Fibroblast of villous mesenchyme (primary cell): Measurements from ENCODE around the gene IKBKG. TPM values are rescaled to one million over a fixed set of nuclear protein-coding genes. Genes with fewer than 3 reads are reported as not detected.
A peak's percentile ranks its signal among the peaks of the same experiment; 100 is the strongest.
"Not testable (repeated sequence)": the region's sequence is repeated elsewhere in the genome, so short reads cannot be mapped to it uniquely, and the experiment has no call there.

Source experiments
- DNase-seq: peaks from one replicate; pipeline ENCODE4 v3.0.0-alpha.2; 2010; ENCODE audit warnings: low read depth
- H3K4me3 ChIP-seq: 2 replicates; pipeline ENCODE4 v1.5.1; 2011; ENCODE audit warnings: low read depth, mild to moderate bottlenecking, low read length
- CTCF ChIP-seq: IDR thresholded peaks from 2 replicates; pipeline ENCODE4 v1.5.1; 2012; ENCODE audit warnings: low read depth, mild to moderate bottlenecking, low read length; ENCODE audit not compliant: insufficient read depth
- total RNA-seq: library from RNA; depleted of rRNA; stranded (reverse); fragments of >200 nt; gene quantifications from 2 replicates; pipeline ENCODE4 v1.2.3, GENCODE V29; 2012

IKBKG gene
- total RNA-seq, 1 donor = 13.0 TPM

- DNase-seq = no peak
- TF ChIP-seq CTCF = no peak
- H3K4me3 ChIP-seq = peak overlapping the region; percentile 80
Observed at GRCh38 chrX:154545673-154546274, 1.6 kb upstream of the IKBKG start.

GRCh38 chrX:154546354-154547244 lies 821 bp upstream of the IKBKG start, which contains the start of gene G6PD:
Gene G6PD (minus strand): TSS chrX:154546846. CDS start chrX:154546155, 691 bp downstream.
- peak; percentile 58 for DNase-seq
- peak within 1 kb of the TSS; percentile 80 for H3K4me3 ChIP-seq
- TF ChIP-seq CTCF = no peak

DNA sequence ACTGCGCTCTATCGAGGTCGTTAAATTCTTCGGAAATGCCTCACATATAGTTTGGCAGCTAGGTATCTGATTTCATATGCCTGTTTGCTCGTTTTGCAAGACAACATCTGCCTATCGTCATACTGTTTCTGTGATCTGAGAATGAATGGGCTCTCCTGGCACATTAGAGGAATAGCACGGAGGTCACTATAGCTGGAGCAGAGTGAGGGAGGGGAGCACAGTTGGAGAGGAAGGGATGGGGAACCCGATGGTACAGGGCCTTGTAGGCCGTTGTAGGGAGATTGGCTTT lies 552 bp downstream of the IKBKG start:
- H3K4me3 ChIP-seq = peak overlapping the region; percentile 80
- DNase-seq = no peak
- no peak for TF ChIP-seq CTCF

DNA sequence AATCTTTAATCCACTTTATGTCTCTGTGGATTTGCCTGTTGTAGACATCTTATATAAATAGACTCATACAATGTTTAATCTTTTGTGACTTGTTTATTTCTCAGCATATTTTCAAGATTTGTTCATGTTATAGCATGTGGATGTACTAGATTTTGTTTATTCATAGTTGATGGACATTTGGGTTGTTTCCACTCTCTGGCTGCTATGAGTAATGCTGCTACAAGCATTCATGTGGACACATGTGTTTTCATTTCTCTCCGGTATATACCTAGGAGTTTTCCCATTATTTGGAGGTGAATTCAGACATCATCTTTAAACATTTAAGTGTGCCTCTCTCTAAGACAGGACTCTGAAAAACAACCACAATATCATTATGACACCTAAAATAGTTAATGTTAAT lies 2.3 kb downstream of the IKBKG start:
- H3K4me3 ChIP-seq = no peak overlapping the region
- peak; percentile 33 for DNase-seq
- TF ChIP-seq CTCF = no peak

GRCh38 chrX:154552112-154552806 lies 4.8 kb downstream of the IKBKG start:
- DNase-seq, H3K4me3 ChIP-seq: not testable (repeated sequence)

DNA sequence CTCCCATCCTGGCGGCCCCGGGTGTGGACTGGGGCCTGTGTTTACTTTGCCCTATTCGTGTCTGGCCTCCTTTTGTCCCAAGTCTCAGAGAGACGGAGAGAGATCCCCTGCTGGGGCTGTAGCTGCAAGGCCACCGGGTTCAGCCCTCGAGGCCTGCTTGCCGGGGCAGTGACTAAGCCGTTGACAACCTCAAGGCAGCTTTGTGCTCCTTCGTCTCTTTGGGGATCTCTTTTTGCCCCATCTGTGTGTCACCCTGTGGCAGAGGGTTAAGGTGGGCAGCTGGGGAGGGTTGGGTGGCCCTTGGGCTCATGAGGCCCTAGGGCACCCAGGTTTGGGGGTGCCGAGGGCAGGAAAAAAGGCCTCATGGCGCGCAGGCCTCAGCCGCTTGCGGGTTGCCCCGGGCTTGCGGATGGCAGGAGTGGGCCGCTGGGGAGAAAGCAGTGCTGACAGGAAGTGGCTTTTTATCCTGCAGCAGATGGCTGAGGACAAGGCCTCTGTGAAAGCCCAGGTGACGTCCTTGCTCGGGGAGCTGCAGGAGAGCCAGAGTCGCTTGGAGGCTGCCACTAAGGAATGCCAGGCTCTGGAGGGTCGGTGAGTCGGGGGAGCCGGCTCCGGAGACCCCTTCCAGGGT lies 10.8 kb downstream of the IKBKG start:
- DNase-seq, H3K4me3 ChIP-seq: not testable (repeated sequence)

DNA sequence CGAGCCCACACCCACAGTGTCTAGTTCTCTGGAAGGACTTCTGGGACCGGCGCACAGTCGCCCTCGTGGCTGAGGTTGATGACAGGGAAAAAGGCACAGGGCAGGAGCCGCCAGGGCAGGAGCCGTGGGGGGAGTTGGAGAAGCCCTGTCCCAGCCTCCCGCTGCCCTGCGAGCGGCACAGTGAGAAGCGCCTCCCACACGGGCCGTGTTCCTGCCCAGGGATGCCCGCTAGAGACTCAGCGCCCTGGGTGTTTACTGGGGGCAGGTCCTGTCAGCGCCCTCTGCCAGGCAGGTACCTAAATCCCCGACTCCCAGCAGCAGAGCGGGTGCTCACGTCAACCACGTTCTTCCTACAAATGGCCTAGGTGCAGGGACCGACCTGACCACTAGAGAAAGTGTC lies 11.5 kb downstream of the IKBKG start:
- not testable (repeated sequence) for DNase-seq, H3K4me3 ChIP-seq

DNA sequence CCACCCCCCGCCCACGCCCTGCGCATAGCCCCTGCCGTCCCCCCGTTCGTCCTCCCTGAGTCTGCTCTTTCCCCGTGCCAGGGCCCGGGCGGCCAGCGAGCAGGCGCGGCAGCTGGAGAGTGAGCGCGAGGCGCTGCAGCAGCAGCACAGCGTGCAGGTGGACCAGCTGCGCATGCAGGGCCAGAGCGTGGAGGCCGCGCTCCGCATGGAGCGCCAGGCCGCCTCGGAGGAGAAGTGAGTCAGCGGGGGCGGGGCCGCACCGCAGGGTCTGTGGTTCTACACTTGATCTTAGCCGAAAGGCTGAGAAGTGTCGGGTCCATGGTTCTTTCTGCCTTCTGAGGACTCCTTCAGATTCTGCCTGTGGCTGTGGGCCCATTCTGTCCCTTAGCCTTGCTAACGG lies 12.9 kb downstream of the IKBKG start:
- not testable (repeated sequence) for H3K4me3 ChIP-seq, DNase-seq

DNA sequence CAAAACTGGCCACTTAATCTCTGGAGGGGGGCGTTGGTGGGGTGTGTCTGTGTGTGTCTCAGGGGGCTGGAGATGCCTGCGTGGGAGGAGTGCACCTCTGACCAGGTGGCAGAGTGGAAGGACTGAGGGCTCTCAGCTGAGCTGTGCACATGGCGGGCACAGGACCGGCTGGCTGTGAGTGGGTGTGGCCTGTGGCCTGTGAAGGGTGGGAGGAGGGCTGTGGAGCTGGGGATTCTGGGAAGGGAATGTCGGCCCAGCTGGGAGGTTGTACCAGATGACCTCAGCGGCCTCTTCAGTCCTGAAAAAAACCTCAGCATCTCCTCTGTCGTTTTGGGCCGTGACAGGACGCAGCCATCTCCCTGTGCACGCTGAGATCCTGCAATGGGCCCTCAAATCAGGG lies 14.9 kb downstream of the IKBKG start:
- not testable (repeated sequence) for DNase-seq, H3K4me3 ChIP-seq

DNA sequence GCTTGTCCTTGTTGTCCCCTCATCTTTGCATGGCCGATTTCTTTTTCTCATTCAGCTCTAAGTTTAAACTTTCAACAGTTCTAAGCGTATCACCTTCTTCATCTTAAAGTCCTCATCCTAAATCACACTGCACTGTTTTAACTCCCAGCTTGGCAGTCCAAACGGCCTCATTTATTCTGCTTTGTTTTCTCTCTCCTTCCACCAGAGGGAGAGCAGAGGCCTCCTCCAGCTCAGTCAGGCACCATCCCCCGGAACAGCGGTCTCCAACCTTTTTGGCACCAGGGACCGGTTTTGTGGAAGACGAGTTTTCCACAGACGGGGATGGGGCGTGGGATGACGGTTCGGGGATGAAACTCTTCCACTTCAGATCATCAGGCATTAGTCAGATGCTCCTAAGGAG lies 22.9 kb downstream of the IKBKG start:
- H3K4me3 ChIP-seq, DNase-seq: not testable (repeated sequence)

- not testable (repeated sequence) for DNase-seq
Observed at GRCh38 chrX:154573061-154573460, 25.6 kb downstream of the IKBKG start.

GRCh38 chrX:154575076-154575475 lies 27.7 kb downstream of the IKBKG start:
- not testable (repeated sequence) for H3K4me3 ChIP-seq, DNase-seq

More at GRCh38 chrX:154573061-154573460, 25.6 kb downstream of the IKBKG start:
- H3K4me3 ChIP-seq = not testable (repeated sequence)

DNA sequence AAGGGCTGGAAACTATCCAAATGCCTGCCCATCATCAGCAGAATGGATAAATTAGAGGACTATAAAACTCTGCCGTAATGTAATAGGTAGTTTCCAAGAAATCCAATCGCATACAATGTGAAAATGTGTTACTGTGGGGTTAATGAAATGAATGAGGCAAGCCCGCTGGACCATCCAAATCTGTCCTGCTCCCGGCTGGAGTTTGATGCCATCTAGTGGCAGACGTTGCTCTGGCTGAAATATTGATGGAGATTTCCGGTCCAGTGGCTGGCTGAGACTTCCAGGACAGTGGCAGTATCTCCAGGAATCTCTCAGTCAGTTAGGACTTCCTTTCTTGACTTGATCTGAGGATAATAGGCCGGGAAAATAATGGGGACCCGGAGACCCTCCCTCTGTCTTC lies 35.6 kb downstream of the IKBKG start:
- H3K4me3 ChIP-seq = not testable (repeated sequence)

More for the DNA sequence above, 35.6 kb downstream of the IKBKG start:
- not testable (repeated sequence) for DNase-seq
